Duodenal mucosa (tissue), 2 donors: ENCODE measurements around the gene CDH11.

Source experiments
- H3K27ac ChIP-seq: one replicate; pipeline ENCODE4 v1.7.0; 2013; ENCODE audit warnings: low read depth, low read length
- H3K27me3 ChIP-seq, 2 donors: one replicate each; pipeline ENCODE4 v1.7.0; 2013; ENCODE audit warnings: low read length in 2 of 2, control low read depth in 1 of 2; ENCODE audit not compliant: insufficient read depth in 2 of 2, control insufficient read depth in 1 of 2
- H3K36me3 ChIP-seq, 2 donors: one replicate each; pipeline ENCODE4 v1.7.0; 2013; ENCODE audit warnings: low read length in 2 of 2, control low read depth in 1 of 2; ENCODE audit not compliant: insufficient read depth in 2 of 2, control insufficient read depth in 1 of 2
- H3K4me1 ChIP-seq, 2 donors: one replicate each; pipeline ENCODE4 v1.7.0; 2013; ENCODE audit warnings: low read length in 2 of 2, control low read depth in 1 of 2; ENCODE audit not compliant: insufficient read depth in 2 of 2, control insufficient read depth in 1 of 2
- H3K4me3 ChIP-seq, 2 donors: one replicate each; pipeline ENCODE4 v1.7.0; 2013; ENCODE audit warnings: low read length in 2 of 2, low read depth in 1 of 2
- H3K9ac ChIP-seq, 2 donors: one replicate each; pipeline ENCODE4 v1.7.0; 2013; ENCODE audit warnings: low read length in 2 of 2, low read depth in 1 of 2
- H3K9me3 ChIP-seq, 2 donors: one replicate each; pipeline ENCODE4 v1.7.0; 2013; ENCODE audit warnings: low read length in 2 of 2, control low read depth in 1 of 2; ENCODE audit not compliant: control insufficient read depth in 1 of 2

Gene CDH11

DNA sequence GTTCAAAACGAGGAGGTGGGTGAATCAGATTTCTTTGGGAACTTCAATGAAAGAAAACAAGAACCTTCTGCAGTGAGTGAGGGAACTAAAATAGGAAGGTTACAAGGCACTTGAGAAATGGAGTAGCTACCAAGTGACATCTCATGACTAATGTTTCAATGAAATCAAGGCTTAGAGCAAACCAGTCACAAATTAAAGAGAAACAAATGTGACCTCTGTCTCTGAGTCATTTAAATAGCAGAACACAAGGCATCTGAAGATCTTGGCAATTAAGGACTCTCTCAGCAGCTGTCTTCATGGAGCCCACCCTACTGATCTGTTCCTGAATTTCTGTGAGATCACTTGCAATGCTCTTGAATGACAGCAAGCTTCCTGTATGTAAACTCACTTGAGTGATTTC lies 109.5 kb downstream of the CDH11 start:
- Histone ChIP-seq H3K4me1 (no peaks in the 10 kb centered on the region), H3K27ac (no peak overlapping the region), H3K9me3 (peaks cover 0 to 6% of the 10 kb centered on the region in 2 donors), H3K36me3 (no peaks in the 10 kb centered on the region), H3K4me3 (no peak overlapping the region), H3K9ac (no peak overlapping the region), H3K27me3 (no peaks in the 10 kb centered on the region)

DNA sequence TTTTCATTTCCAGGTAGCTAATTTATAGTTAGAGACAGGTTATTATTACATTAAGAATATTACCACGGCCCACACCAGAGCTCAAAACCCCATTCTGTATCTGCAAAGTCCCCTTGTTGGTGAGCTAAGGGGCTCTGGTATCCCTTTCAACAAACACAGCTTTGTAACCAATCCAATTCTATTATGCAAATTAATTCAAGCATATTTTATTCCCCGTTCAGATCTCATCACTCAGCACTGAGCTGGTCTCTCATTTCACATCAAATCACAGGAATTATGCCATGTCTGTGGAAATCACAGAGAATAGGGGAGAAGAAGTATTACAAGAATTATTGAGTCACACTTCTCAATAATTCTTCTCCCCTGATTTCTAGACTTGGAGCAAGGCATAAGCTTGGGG lies 111.7 kb downstream of the CDH11 start:
- Histone ChIP-seq H3K36me3 (no peaks in the 10 kb centered on the region), H3K9ac (no peak overlapping the region), H3K4me1 (no peaks in the 10 kb centered on the region), H3K27ac (no peak overlapping the region), H3K9me3 (no peaks in the 10 kb centered on the region), H3K27me3 (no peaks in the 10 kb centered on the region), H3K4me3 (no peak overlapping the region)

DNA sequence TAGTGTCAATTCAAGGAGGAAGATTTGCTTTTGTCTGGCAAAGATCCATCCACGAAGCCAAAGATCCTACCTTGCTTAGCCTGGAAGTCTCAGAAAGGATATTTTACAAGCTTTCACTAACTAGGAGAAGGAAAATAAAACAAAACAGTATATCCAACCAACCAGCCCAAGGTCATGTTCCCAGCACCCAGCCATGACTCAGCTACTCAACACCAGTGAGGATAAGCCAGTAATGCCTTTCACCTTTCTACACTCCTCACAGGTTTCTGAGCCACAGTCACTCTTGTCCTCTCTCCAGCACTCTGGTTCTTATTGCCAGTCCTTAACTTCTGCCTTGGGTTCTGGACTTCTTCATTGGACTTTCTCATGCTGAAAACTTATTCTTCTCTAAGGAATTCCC lies 116.2 kb downstream of the CDH11 start:
- Histone ChIP-seq H3K27me3 (no peaks in the 10 kb centered on the region), H3K4me3 (no peak overlapping the region), H3K4me1 (no peaks in the 10 kb centered on the region), H3K9me3 (no peaks in the 10 kb centered on the region), H3K27ac (no peak overlapping the region), H3K36me3 (no peaks in the 10 kb centered on the region), H3K9ac (no peak overlapping the region)

DNA sequence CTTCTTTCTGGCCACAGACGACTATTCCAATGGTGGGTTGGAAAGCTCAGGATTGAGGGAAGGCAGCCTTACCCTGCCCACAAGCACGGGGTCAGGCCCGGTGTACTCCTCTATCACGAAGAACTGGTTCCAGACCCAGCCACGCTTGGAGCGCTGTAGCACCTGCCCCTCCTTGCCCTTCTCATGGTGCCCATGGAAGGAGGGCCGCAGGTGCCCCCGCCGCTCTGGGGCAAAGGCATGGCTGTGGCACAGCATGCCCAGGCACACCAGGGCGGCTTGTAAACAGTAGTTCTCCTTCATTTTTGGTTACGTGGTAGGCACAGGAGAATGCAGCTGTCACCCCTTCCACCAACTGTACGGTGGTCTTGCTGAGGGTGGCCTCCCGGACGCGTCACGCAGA lies 117.3 kb downstream of the CDH11 start:
- no peaks in the 10 kb centered on the region for H3K27me3 ChIP-seq
- H3K27ac ChIP-seq, result no peak overlapping the region
- no peak overlapping the region for H3K4me3 ChIP-seq
- H3K4me1 ChIP-seq, result no peaks in the 10 kb centered on the region
- H3K9me3 ChIP-seq, result no peaks in the 10 kb centered on the region
- H3K36me3 ChIP-seq, result no peaks in the 10 kb centered on the region
- no peak overlapping the region for H3K9ac ChIP-seq

DNA sequence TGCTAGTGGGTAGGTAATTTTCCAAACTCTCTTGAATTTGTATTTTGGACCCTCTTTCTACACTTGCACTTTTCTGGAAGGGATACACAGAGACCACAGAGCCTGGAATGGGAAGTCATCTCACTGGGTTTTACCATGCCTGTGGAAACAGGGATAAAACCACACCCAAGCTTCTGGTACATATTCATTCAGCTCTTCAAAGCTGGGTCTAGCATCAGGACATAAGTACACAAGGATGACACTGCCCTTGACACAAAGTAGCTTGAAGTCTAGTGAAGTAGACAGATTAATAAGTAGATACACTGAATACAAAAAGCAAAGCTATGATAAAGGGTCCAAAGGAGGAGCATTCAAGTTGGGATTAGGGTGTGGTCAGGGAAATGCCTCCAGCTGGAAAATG lies 118.2 kb downstream of the CDH11 start:
- no peaks in the 10 kb centered on the region for H3K36me3 ChIP-seq
- H3K9ac ChIP-seq, result no peak overlapping the region
- no peaks in the 10 kb centered on the region for H3K27me3 ChIP-seq

DNA sequence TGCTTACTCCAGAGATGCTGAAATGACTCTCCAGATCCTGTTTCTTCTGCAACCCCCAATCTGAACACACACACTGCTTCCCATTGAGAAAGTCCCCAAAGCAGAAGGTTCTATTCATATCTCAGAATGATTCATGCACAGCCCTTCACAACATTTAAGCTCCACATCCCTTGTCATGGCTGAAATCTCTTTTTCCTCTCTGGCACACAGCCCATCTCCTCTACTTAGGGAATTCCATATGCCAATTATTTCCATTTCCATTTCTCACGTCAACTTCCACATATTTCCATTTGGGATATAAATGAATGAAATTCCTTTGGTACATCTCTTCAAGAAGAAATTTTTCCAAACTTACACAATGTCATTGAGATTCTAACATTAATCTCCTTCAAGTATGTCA lies 119.6 kb downstream of the CDH11 start:
- H3K27ac ChIP-seq, result no peak overlapping the region
- H3K36me3 ChIP-seq, result no peaks in the 10 kb centered on the region
- no peaks in the 10 kb centered on the region for H3K4me1 ChIP-seq
- H3K4me3 ChIP-seq, result no peak overlapping the region
- H3K9me3 ChIP-seq, result no peaks in the 10 kb centered on the region
- H3K9ac ChIP-seq, result no peak overlapping the region
- no peaks in the 10 kb centered on the region for H3K27me3 ChIP-seq

More for the DNA sequence above, 118.2 kb downstream of the CDH11 start:
- Histone ChIP-seq H3K4me1 (no peaks in the 10 kb centered on the region), H3K27ac (no peak overlapping the region), H3K9me3 (no peaks in the 10 kb centered on the region), H3K4me3 (no peak overlapping the region)

DNA sequence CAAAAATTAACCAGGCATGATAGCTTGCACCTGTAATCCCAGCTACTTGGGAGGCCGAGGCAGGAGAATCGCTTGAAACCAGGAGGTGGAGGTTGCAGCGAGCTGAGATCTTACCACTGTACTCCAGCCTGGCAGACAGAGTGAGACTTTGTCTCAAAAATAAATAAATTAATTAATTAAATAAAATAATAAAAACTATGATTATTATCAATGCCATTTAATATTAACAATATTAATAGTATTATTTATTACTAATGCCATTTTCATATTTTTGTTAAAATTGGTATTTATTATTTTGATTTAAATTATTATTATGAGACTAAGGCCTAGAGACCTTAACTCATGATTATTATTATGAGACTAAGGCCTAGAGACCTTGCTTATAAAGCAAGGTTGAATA lies 121.2 kb downstream of the CDH11 start:
- Histone ChIP-seq H3K27ac (no peak overlapping the region), H3K9ac (no peak overlapping the region), H3K27me3 (no peaks in the 10 kb centered on the region), H3K4me1 (no peaks in the 10 kb centered on the region), H3K4me3 (no peak overlapping the region), H3K9me3 (no peaks in the 10 kb centered on the region), H3K36me3 (no peaks in the 10 kb centered on the region)

DNA sequence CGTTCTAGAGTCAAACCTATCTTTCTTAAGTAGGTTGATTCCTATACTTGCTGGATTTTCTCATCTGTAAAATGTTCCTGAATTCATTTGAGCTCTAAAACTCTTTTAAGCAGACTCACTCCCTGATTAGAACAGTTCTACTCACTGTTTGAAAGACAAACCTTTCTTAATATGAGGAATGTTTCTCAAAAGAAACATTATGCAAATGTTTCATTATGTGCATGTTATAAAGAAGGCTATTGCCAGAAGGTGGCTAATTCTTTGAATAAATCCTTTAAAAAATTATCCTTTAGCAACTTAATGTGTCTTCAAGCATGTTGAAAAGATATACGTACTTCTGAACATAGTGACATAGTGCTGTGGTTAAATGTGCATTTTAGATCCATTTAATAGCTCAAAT lies 124.1 kb downstream of the CDH11 start:
- Histone ChIP-seq H3K9me3 (no peaks in the 10 kb centered on the region), H3K4me1 (no peaks in the 10 kb centered on the region), H3K27ac (no peak overlapping the region), H3K27me3 (no peaks in the 10 kb centered on the region), H3K9ac (no peak overlapping the region), H3K4me3 (no peak overlapping the region), H3K36me3 (no peaks in the 10 kb centered on the region)

DNA sequence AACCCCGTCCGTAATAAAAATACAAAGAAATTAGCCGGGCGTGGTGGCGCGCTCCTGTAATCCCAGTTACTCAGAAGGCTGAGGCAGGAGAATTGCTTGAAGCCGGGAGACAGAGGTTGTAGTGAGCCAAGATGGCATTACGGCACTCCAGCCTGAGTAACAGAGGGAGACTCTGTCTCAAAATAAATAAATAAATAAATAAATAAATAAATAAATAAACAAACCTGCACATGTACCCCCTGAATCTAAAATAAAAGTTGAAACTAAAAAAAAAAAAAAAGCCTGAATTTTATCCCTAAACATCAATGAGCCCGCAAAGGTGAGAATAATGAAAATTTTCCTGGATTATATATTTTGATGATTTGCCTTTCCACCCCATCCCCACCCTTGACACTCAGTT lies 124.7 kb downstream of the CDH11 start:
- H3K36me3 ChIP-seq, result no peaks in the 10 kb centered on the region
- H3K27ac ChIP-seq, result no peak overlapping the region
- H3K9me3 ChIP-seq, result no peaks in the 10 kb centered on the region
- no peaks in the 10 kb centered on the region for H3K27me3 ChIP-seq
- H3K9ac ChIP-seq, result no peak overlapping the region
- no peaks in the 10 kb centered on the region for H3K4me1 ChIP-seq
- H3K4me3 ChIP-seq, result no peak overlapping the region

DNA sequence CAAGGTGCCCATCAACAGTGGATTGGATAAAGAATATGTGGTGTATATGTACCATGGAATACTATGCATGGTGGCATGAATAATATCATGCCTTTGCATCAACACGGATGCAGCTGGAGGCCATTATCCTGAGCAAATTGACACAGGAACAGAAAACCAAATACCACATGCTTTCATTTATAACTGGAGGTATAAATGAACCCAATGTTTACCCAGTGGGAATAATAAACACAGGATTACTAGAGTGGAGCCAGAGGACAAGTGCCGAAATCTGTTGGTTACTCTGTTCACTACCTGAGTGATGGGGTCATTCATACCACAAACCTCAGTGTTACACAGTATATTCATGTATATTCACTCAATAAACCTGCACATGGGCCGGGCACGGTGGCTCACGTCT lies 125.2 kb downstream of the CDH11 start:
- H3K4me3 ChIP-seq, result no peak overlapping the region
- H3K36me3 ChIP-seq, result no peaks in the 10 kb centered on the region
- no peak overlapping the region for H3K27ac ChIP-seq
- no peaks in the 10 kb centered on the region for H3K9me3 ChIP-seq
- no peaks in the 10 kb centered on the region for H3K27me3 ChIP-seq
- H3K9ac ChIP-seq, result no peak overlapping the region
- H3K4me1 ChIP-seq, result no peaks in the 10 kb centered on the region

DNA sequence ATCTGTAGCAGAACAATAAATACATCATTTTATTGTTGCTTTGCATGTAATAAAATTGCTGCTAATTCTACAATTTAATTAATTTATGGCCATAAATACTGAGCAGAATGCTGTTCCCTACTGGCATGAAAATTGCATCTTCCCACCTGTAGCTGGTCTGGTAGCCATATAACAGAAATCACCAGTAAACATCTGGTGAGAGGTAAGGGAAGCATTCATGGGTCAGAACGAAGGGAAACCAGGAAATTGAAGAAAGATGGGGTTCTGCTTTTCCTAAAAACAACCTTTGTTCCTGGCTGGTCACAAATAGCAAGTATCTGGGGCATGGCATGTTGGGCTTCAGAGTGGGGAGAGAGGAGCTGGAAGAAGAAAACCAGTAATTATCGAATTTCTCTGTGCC lies 128.4 kb downstream of the CDH11 start:
- Histone ChIP-seq H3K9ac (no peak overlapping the region), H3K36me3 (no peaks in the 10 kb centered on the region)

More for the DNA sequence above, 128.4 kb downstream of the CDH11 start:
- Histone ChIP-seq H3K27me3 (no peaks in the 10 kb centered on the region), H3K4me3 (no peak overlapping the region), H3K27ac (no peak overlapping the region), H3K9me3 (no peaks in the 10 kb centered on the region), H3K4me1 (no peaks in the 10 kb centered on the region)
